ENCODE results near the gene OSMR.

The OSMR gene

DNA sequence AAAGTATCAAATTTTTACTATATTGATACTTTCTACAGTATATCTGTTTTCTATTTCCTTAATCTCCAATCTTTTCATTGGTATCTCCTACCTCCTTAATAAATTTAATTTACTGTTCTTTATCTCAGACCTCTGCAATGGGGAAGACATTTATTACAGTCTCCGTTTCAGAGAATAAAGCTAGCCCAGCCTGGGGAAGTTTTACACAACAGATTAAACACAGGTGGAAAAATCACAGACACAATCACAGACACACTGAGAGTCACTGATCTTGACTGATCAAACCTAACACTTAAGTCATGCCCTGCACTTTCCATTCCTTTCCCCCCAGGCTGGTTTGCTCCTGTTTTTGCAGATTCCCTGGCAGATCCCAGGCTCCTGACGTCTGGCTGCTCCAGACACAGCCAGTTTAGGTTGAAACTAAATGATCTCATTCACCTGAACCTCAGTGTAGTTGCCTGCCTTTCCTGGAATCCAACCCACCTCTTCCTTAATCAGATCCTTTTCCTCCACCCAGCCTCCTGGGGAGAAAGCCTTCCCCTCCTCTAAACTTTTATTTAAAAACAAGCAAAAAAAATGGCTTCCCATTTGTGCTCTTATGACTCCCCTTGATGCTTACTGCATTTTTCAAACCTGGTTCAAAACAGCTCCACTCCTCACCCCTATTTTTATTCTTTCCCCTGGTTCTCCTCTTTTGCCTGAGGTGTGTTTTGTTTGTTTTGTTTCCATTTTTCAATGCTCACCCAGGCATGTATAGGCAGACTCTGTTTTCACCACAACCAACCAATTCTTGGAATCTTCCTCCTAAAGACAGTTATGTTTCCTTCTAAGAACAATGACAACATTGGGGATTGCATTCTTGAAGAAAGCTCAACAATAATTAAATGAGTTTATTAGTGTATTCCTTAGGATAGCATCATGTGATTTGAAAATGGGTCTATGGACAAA, 29.5 kb upstream of the OSMR start:
- Histone ChIP-seq H3K9ac (no peak overlapping the region), H2AFZ (ENCODE audit: low read depth) (no peak overlapping the region), H3K79me2 (ENCODE audit: insufficient read depth, low read depth) (no peaks in the 10 kb centered on the region), H3K27ac (no peak overlapping the region), H3K36me3 (ENCODE audit: insufficient read depth) (no peaks in the 10 kb centered on the region), H3K4me2 (no peak overlapping the region), H3K27me3 (ENCODE audit: insufficient read depth, low read depth) (no peaks in the 10 kb centered on the region), H4K20me1 (ENCODE audit: insufficient read depth) (no peaks in the 10 kb centered on the region), H3K4me1 (ENCODE audit: low read depth, poor library complexity, severe bottlenecking) (no peaks in the 10 kb centered on the region), H3K4me3 (IDR thresholded peaks at IDR 0.05; ENCODE audit: insufficient read depth, low read depth, low read length) (no peak overlapping the region)
- TF ChIP-seq CTCF (conservative IDR thresholded peaks at IDR 0.05; ENCODE audit: low read depth, low read length), result no peak

GRCh38 chr5:38821679-38822078, 24.1 kb upstream of the OSMR start:
- Histone ChIP-seq H2AFZ (ENCODE audit: low read depth) (no peak overlapping the region), H3K27ac (no peak overlapping the region), H3K79me2 (ENCODE audit: insufficient read depth, low read depth) (no peaks in the 10 kb centered on the region), H3K4me3 (IDR thresholded peaks at IDR 0.05; ENCODE audit: insufficient read depth, low read depth, low read length) (no peak overlapping the region), H4K20me1 (ENCODE audit: insufficient read depth) (no peaks in the 10 kb centered on the region), H3K4me1 (ENCODE audit: low read depth, poor library complexity, severe bottlenecking) (no peaks in the 10 kb centered on the region), H3K4me2 (no peak overlapping the region), H3K9ac (no peak overlapping the region), H3K27me3 (ENCODE audit: insufficient read depth, low read depth) (no peaks in the 10 kb centered on the region), H3K36me3 (ENCODE audit: insufficient read depth) (no peaks in the 10 kb centered on the region)
- no peak for TF ChIP-seq CTCF (conservative IDR thresholded peaks at IDR 0.05; ENCODE audit: low read depth, low read length)

DNA sequence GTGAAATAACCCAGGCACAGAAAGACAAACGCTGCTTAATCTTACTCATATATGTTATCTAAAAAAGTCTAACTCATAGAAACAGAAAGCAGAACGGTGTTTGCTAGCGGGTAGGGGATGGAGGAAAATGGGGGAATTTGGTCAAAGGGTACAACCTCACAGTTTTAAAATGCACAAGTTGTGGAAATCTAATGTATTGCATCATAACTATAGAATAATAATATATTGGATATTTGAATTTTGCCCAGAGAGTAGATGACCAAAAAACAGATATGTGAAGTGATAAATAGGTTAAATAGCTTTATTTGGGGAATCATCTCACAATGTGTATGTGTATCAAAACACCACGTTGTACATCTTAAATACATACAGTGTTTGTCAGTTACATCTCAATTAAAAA, 22.3 kb upstream of the OSMR start:
- no peak overlapping the region for H3K27ac ChIP-seq
- no peaks in the 10 kb centered on the region for H3K27me3 ChIP-seq (ENCODE audit: insufficient read depth, low read depth)
- H3K4me2 ChIP-seq, result no peak overlapping the region
- H3K4me1 ChIP-seq (ENCODE audit: low read depth, poor library complexity, severe bottlenecking), result no peaks in the 10 kb centered on the region
- no peak for TF ChIP-seq CTCF (conservative IDR thresholded peaks at IDR 0.05; ENCODE audit: low read depth, low read length)
- H4K20me1 ChIP-seq (ENCODE audit: insufficient read depth), result no peaks in the 10 kb centered on the region
- H2AFZ ChIP-seq (ENCODE audit: low read depth), result no peak overlapping the region
- no peak overlapping the region for H3K4me3 ChIP-seq (IDR thresholded peaks at IDR 0.05; ENCODE audit: insufficient read depth, low read depth, low read length)
- no peaks in the 10 kb centered on the region for H3K79me2 ChIP-seq (ENCODE audit: insufficient read depth, low read depth)
- H3K9ac ChIP-seq, result no peak overlapping the region
- no peaks in the 10 kb centered on the region for H3K36me3 ChIP-seq (ENCODE audit: insufficient read depth)

GRCh38 chr5:38824821-38825220, 21.0 kb upstream of the OSMR start:
- no peak for TF ChIP-seq CTCF (conservative IDR thresholded peaks at IDR 0.05; ENCODE audit: low read depth, low read length)
- H3K36me3 ChIP-seq (ENCODE audit: insufficient read depth), result no peaks in the 10 kb centered on the region
- H3K79me2 ChIP-seq (ENCODE audit: insufficient read depth, low read depth), result no peaks in the 10 kb centered on the region
- H4K20me1 ChIP-seq (ENCODE audit: insufficient read depth), result no peaks in the 10 kb centered on the region
- H3K4me1 ChIP-seq (ENCODE audit: low read depth, poor library complexity, severe bottlenecking), result no peaks in the 10 kb centered on the region
- H3K27me3 ChIP-seq (ENCODE audit: insufficient read depth, low read depth), result no peaks in the 10 kb centered on the region
- H3K4me3 ChIP-seq (IDR thresholded peaks at IDR 0.05; ENCODE audit: insufficient read depth, low read depth, low read length), result no peak overlapping the region
- no peak overlapping the region for H2AFZ ChIP-seq (ENCODE audit: low read depth)
- no peak overlapping the region for H3K4me2 ChIP-seq
- H3K27ac ChIP-seq, result no peak overlapping the region
- H3K9ac ChIP-seq, result no peak overlapping the region
